WTC11 (cell line): ENCODE measurements around the gene CCNH. TPM values are rescaled to one million over a fixed set of nuclear protein-coding genes. Genes with fewer than 3 reads are reported as not detected.

Experiments used
- ATAC-seq: fragments of 200-7000 bp; cut with Tn5 transposase; 2 replicates; pipeline ENCODE4 v1.10.0; 2021; ENCODE audit warnings: mild to moderate bottlenecking, moderate library complexity
- CTCF ChIA-PET: fragments of 300-600 bp; sonication (Branson Sonifier 250); formaldehyde crosslinking; loops from one replicate; lab custom pipeline; 2021; ENCODE audit warnings: antibody characterized with exemption; lab: Charles Lee
- POLR2A ChIA-PET: fragments of 350-600 bp; sonication (Branson Sonifier 250); formaldehyde crosslinking; loops from one replicate; lab custom pipeline; 2021; ENCODE audit warnings: antibody characterized with exemption; lab: Charles Lee
- DNase-seq: peaks from one replicate; pipeline ENCODE4 v3.0.0; 2021; ENCODE audit warnings: low spot score
- H3K27ac Mint-ChIP-seq: 2 replicates; pipeline ENCODE4 v1.8.0; 2021; ENCODE audit warnings: mixed read lengths
- H3K27me3 Mint-ChIP-seq: 2 replicates; pipeline ENCODE4 v1.8.0; 2021; ENCODE audit warnings: low read depth, mild to moderate bottlenecking, moderate library complexity, mixed read lengths
- H3K36me3 Mint-ChIP-seq: 2 replicates; pipeline ENCODE4 v1.8.0; 2021; ENCODE audit warnings: mixed read lengths
- H3K4me1 Mint-ChIP-seq: 2 replicates; pipeline ENCODE4 v1.8.0; 2022; ENCODE audit warnings: mixed read lengths
- H3K4me3 Mint-ChIP-seq: 2 replicates; pipeline ENCODE4 v1.8.0; 2021; ENCODE audit warnings: mild to moderate bottlenecking, moderate library complexity, mixed read lengths
- H3K9me3 Mint-ChIP-seq: 2 replicates; pipeline ENCODE4 v1.8.0; 2021; ENCODE audit warnings: mixed read lengths
- ATF2 ChIP-seq: sonication (generic); formaldehyde crosslinking; IDR thresholded peaks from 2 replicates; pipeline ENCODE4 v1.8.1; 2022; ENCODE audit warnings: low read depth, missing genetic modification reagents, borderline replicate concordance
- ATF6 ChIP-seq: sonication (generic); formaldehyde crosslinking; IDR thresholded peaks from 2 replicates; pipeline ENCODE4 v1.8.1; 2023; ENCODE audit warnings: mild to moderate bottlenecking, missing genetic modification reagents
- CBFB ChIP-seq: sonication (generic); formaldehyde crosslinking; IDR thresholded peaks from 2 replicates; pipeline ENCODE4 v1.8.1; 2022; ENCODE audit warnings: mild to moderate bottlenecking, low read depth, missing genetic modification reagents
- CREB1 ChIP-seq: sonication (generic); formaldehyde crosslinking; IDR thresholded peaks from 2 replicates; pipeline ENCODE4 v1.8.0; 2023; ENCODE audit warnings: mild to moderate bottlenecking, missing genetic modification reagents
- CREM ChIP-seq: sonication (generic); formaldehyde crosslinking; IDR thresholded peaks from 2 replicates; pipeline ENCODE4 v1.8.1; 2022; ENCODE audit warnings: mild to moderate bottlenecking, missing genetic modification reagents, moderate library complexity
- E2F4 ChIP-seq: sonication (generic); formaldehyde crosslinking; IDR thresholded peaks from 2 replicates; pipeline ENCODE4 v1.8.1; 2022; ENCODE audit warnings: low read depth, mild to moderate bottlenecking, moderate library complexity, missing genetic modification reagents, borderline replicate concordance
- ERG ChIP-seq: fragments of 250-450 bp; sonication (Bioruptor Pico); IDR thresholded peaks from 2 replicates; pipeline ENCODE4 v1.8.0; 2021; ENCODE audit warnings: mild to moderate bottlenecking
- HMGXB4 ChIP-seq: sonication (generic); formaldehyde crosslinking; IDR thresholded peaks from 2 replicates; pipeline ENCODE4 v1.8.1; 2023; ENCODE audit warnings: mild to moderate bottlenecking, moderate library complexity, missing genetic modification reagents
- MLX ChIP-seq: sonication (generic); formaldehyde crosslinking; IDR thresholded peaks from 2 replicates; pipeline ENCODE4 v1.8.1; 2023; ENCODE audit warnings: mild to moderate bottlenecking, missing genetic modification reagents, moderate library complexity
- RELA ChIP-seq: sonication (generic); formaldehyde crosslinking; IDR thresholded peaks from 2 replicates; pipeline ENCODE4 v1.8.1; 2022; ENCODE audit warnings: missing genetic modification reagents, mild to moderate bottlenecking, borderline replicate concordance
- SMAD3 ChIP-seq: sonication (generic); formaldehyde crosslinking; IDR thresholded peaks from 2 replicates; pipeline ENCODE4 v1.8.0; 2022; ENCODE audit warnings: missing genetic modification reagents, mild to moderate bottlenecking, borderline replicate concordance
- SMAD4 ChIP-seq: sonication (generic); formaldehyde crosslinking; IDR thresholded peaks from 2 replicates; pipeline ENCODE4 v1.8.0; 2022; ENCODE audit warnings: mild to moderate bottlenecking, missing genetic modification reagents
- TCF7 ChIP-seq: sonication (generic); formaldehyde crosslinking; IDR thresholded peaks from 2 replicates; pipeline ENCODE4 v1.8.0; 2022; ENCODE audit warnings: mild to moderate bottlenecking, low read depth, missing genetic modification reagents, moderate library complexity
- ZMAT4 ChIP-seq: fragments of 250-450 bp; sonication (Bioruptor Pico); IDR thresholded peaks from 2 replicates; pipeline ENCODE4 v1.9.0; 2021; ENCODE audit warnings: mild to moderate bottlenecking
- ZNF263 ChIP-seq: sonication (generic); formaldehyde crosslinking; IDR thresholded peaks from 2 replicates; pipeline ENCODE4 v1.8.1; 2022; ENCODE audit warnings: low read depth, mild to moderate bottlenecking, moderate library complexity, missing genetic modification reagents
- ZNF281 ChIP-seq: sonication (generic); formaldehyde crosslinking; IDR thresholded peaks from 2 replicates; pipeline ENCODE4 v1.8.0; 2023; ENCODE audit warnings: mild to moderate bottlenecking, missing genetic modification reagents
- ZNF423 ChIP-seq: fragments of 250-450 bp; sonication (Bioruptor Pico); IDR thresholded peaks from 2 replicates; pipeline ENCODE4 v2.1.2; 2022; ENCODE audit warnings: mild to moderate bottlenecking, moderate library complexity
- total RNA-seq: library from RNA; stranded (reverse); gene quantifications from 3 replicates; pipeline ENCODE4 v1.2.3, GENCODE V29; 2021

Gene CCNH
- total RNA-seq, 1 experiment from 2014 or later = 35.3 TPM

GRCh38 chr5:87388129-87388528, 24.6 kb downstream of the CCNH start:
- H3K9me3 Mint-ChIP-seq = no peaks in the 10 kb centered on the region
- no peak overlapping the region for H3K4me3 Mint-ChIP-seq
- DNase-seq (no peak), ATAC-seq (no peak)
- TF ChIP-seq ZNF423 (no peak), SMAD4 (no peak), TCF7 (CRISPR knock-in tag) (no peak), ZMAT4 (CRISPR knock-in tag) (no peak), HMGXB4 (CRISPR knock-in tag) (no peak), CBFB (no peak), SMAD3 (CRISPR knock-in tag) (no peak), MLX (CRISPR knock-in tag) (no peak), ATF2 (CRISPR knock-in tag) (no peak), ZNF263 (CRISPR knock-in tag) (no peak), ATF6 (no peak), ERG (CRISPR knock-in tag) (no peak), RELA (no peak), CREB1 (CRISPR knock-in tag) (no peak), ZNF281 (CRISPR knock-in tag) (no peak)
- H3K27ac Mint-ChIP-seq = no peak overlapping the region
- H3K4me1 Mint-ChIP-seq = no peaks in the 10 kb centered on the region
- POLR2A ChIA-PET = no interaction called here
- CTCF ChIA-PET = no interaction called here
- H3K36me3 Mint-ChIP-seq = peaks cover 62% of the 10 kb centered on the region
- no peaks in the 10 kb centered on the region for H3K27me3 Mint-ChIP-seq

- no peak for ATAC-seq
Observed at GRCh38 chr5:87385802-87386201, 26.9 kb downstream of the CCNH start.

More at GRCh38 chr5:87385802-87386201, 26.9 kb downstream of the CCNH start:
- CTCF ChIA-PET = no interaction called here
- no peaks in the 10 kb centered on the region for H3K27me3 Mint-ChIP-seq
- POLR2A ChIA-PET = no interaction called here
- TF ChIP-seq CREM (CRISPR knock-in tag) (no peak), E2F4 (CRISPR knock-in tag) (no peak), SMAD3 (CRISPR knock-in tag) (no peak)
- TF ChIP-seq, all 79 proteins: peak for 0
- Mint-ChIP-seq H3K4me1 (no peaks in the 10 kb centered on the region), H3K27ac (no peak overlapping the region), H3K36me3 (peaks cover 43% of the 10 kb centered on the region), H3K4me3 (no peak overlapping the region), H3K9me3 (no peaks in the 10 kb centered on the region)
- no peak for DNase-seq
